ENCODE results near the gene ZNF862. TPM values are rescaled to one million over a fixed set of nuclear protein-coding genes. Genes with fewer than 3 reads are reported as not detected.

ZNF862 gene
- total RNA-seq, 4 donors from 2014 or later = 12.9 to 18.1 (median 14.7) TPM

GRCh38 chr7:149801816-149802215, 36.4 kb upstream of the ZNF862 start:
- TF ChIP-seq CTCF (IDR thresholded peaks at IDR 0.05; ENCODE audit: low read depth) = no peak

- TF ChIP-seq CTCF (IDR thresholded peaks at IDR 0.05; ENCODE audit: low read depth) = no peak
These were observed 35.2 kb upstream of the ZNF862 start for GRCh38 chr7:149802966-149803365.

- no peak for TF ChIP-seq CTCF (IDR thresholded peaks at IDR 0.05; ENCODE audit: low read depth)
These were observed 34.6 kb upstream of the ZNF862 start for GRCh38 chr7:149803551-149804074.

- no peak for TF ChIP-seq CTCF (IDR thresholded peaks at IDR 0.05; ENCODE audit: low read depth)
These were observed 34.1 kb upstream of the ZNF862 start for GRCh38 chr7:149804106-149804505.

GRCh38 chr7:149806726-149807125, 31.4 kb upstream of the ZNF862 start:
- TF ChIP-seq CTCF (IDR thresholded peaks at IDR 0.05; ENCODE audit: low read depth) = no peak

- TF ChIP-seq CTCF (IDR thresholded peaks at IDR 0.05; ENCODE audit: low read depth) = no peak
These were observed 29.9 kb upstream of the ZNF862 start for GRCh38 chr7:149808311-149808710.

- no peak for TF ChIP-seq CTCF (IDR thresholded peaks at IDR 0.05; ENCODE audit: low read depth)
These were observed 29.0 kb upstream of the ZNF862 start for GRCh38 chr7:149809215-149809614.
